Measurements from ENCODE around the gene BIRC2.

The BIRC2 gene

DNA sequence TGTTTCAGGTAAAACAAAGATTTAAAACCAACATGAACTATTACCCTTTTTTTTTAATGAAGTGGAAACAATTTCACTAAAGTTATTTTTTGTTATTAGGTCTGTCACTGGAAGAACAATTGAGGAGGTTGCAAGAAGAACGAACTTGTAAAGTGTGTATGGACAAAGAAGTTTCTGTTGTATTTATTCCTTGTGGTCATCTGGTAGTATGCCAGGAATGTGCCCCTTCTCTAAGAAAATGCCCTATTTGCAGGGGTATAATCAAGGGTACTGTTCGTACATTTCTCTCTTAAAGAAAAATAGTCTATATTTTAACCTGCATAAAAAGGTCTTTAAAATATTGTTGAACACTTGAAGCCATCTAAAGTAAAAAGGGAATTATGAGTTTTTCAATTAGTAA, 30.9 kb downstream of the BIRC2 start:
- no peak for DNase-seq

DNA sequence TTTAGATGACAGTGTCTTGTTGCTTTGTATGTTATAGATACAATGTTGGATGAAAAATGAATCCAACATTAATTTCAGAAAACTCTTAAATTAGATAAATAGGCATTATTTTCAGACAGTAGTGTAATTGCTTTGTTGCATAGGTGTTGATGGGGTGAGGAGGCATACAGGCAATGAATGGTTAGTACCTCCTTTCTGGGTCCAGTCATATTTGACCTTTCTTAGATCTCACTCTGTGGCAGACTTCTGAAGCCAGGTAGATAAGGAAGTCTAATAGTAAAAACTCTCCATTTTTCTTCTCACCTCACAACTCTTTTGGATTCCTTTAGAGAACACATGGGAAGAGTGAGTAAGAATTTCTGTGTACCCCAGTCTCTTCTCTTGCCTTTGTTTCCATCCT, 31.8 kb downstream of the BIRC2 start:
- no peak for DNase-seq

DNA sequence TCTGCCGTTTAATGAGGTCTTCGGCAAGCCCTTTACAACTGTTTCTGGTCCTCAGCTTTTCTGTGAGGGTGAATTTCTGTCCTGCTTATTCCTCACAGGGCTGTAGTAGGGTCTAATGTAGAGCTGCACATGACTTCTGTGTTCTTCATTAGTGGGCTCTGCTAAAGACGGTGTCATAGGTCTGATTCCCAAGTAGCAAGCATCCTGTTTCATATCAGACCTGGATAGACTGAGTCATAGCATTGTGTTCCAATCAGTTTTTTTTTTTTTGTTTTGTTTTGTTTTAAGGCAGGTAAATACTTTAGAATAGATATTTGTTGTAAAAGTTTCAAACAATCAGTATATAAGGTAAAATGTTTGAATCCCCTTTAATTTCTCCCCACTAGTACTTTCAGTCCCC, 35.4 kb downstream of the BIRC2 start:
- no peak for DNase-seq

DNA sequence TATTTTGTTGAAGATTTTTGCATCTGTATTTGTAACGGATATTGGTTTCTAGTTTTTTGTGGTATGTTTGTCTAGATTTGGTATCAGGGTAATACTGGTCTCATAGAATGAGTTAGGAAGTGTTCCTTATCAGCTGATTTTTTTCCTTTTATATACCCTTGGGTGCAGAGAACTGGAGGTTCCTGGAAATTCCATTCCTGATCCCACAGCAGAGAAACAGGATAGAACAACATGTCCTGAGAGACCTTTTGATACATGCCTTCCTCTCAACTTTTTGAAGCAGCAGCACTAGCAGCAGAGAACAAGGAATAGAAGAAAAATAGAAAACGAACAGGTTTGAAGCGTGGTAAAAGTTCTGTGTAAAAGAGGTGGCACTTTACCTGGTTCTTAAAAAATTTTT, 36.8 kb downstream of the BIRC2 start:
- DNase-seq, result no peak

GRCh38 chr11:102384419-102385079, 37.5 kb downstream of the BIRC2 start:
- DNase-seq, result no peak

GRCh38 chr11:102385085-102386007, 38.3 kb downstream of the BIRC2 start:
- no peak for DNase-seq

GRCh38 chr11:102386136-102386734, 39.2 kb downstream of the BIRC2 start:
- DNase-seq, result no peak

DNA sequence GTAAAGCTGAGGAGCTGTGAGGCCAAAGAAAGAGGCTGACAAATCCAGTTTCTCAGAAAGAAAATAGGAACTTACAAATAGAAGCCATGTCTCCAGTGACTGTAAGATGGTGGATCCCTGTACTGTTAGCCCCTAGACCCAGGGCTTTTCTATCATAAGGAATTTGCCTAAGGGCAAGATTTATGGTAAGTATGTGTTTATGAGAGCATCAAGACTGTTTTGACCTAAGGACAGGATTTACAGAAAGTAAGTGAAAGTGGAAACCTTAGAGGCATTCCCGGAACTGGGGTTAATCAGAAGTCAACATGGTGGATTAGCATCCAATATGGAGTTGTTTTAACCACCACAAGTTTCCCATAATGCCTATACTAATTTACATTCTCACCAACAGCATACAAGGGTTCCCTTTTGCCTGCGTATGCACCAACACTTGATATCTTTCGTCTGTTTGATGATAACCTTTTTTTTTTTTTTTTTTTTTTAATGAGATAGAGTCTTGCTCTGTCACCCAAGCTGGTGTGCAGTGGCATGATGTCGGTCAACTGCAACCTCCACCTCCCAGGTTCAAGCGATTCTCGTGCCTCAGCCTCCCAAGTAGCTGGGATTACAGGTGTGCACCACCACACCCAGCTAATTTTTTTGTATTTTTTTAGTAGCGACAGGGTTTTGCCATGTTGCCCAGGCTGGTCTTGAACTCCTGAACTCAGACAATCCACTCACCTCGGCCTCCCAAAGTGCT, 40.2 kb downstream of the BIRC2 start:
- DNase-seq, result no peak

GRCh38 chr11:102389253-102389652, 42.2 kb downstream of the BIRC2 start:
- DNase-seq, result no peak

DNA sequence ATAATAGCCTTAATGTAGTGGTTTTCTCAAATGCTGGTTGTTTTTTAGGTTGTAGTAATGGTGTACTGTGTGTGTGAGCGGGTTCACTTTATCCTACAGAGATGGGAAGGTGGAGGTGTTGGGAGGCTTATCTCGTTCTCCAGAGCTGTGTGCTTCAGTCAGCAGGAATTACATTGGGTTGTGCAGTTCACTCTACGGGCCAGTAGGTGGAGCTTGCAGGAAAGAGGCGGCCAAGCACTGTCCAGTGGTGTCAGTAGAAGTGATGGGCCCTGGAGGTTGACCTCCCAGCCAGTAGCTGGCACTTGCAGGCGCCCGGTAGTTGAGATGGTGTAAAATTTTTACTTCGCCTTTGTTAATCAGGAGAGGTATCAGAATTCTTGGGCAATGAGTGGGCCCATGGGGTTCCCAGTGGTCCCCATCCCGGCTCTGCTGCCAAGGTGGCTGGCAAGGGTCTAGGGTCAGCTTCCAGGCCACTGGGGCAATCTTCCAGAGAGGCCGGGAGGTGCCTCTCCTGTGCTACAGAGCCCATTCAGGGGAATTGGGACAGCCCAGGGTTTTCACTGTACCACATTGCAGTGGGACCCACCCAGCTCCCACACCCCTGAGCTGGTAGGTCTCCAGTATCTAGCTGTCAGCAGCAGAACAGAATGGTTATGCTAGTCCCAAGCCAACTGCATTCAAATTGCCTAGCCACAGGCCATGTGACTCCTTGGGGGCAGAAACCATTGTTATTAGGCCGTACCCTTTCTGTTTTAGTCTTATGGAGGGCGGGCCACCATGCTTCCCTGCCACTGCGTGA, 43.9 kb downstream of the BIRC2 start:
- peak; percentile 13 for DNase-seq

DNA sequence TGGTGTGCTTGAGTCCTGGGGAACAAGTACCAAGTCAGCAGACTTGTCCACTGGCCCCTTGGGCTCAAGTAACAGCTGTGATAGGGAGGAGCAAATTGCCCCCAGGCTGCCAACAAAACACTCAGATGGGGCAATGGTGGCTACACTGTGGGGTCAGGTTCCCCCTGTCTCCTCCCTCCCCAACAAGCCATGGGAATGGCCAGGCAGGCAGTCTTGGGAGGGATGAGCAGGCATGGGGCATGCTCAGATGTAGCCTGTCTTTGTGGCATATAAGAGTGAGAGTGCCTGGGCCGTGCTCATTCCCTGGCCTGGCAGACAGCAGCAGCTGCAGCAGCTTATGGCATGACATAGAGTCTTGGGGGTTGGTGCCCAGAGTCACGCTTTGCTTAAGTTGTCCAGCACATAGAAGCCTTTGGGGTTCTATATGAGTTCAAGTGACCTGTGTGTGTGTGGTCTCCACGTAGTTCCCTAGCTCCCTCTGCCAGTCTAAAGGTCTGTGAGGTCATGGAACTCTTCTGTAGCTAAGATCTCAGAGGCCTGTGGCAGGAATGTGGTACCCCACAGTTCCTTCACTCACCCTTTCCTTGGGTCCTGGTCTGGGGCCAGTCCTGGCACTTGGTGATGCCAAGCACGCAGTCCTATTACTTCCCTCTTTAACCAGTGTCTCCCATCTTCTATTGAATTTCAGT, 44.7 kb downstream of the BIRC2 start:
- DNase-seq, result no peak

DNA sequence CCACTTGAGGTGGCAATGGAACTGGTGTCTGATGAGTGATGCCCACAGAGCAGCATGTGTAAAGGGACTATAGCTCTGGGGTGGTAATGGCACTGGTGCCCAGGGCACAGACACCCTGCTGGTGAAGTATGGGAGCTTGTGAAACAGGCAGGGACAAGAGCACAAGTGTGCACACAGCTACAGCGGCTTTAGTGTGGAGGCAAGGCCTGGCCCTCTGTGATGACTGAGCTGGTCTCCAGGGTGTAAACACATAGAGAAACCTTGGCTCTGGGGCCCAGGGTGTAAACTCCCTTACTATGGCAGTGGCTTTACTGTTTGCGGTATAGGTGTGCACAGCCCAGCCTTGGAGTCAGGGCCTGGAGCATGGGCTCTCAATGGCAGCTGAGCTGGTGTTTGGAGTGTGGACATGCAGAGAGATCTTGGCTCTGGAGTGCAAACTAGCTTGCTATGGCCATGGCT, 46.3 kb downstream of the BIRC2 start:
- DNase-seq, result no peak

DNA sequence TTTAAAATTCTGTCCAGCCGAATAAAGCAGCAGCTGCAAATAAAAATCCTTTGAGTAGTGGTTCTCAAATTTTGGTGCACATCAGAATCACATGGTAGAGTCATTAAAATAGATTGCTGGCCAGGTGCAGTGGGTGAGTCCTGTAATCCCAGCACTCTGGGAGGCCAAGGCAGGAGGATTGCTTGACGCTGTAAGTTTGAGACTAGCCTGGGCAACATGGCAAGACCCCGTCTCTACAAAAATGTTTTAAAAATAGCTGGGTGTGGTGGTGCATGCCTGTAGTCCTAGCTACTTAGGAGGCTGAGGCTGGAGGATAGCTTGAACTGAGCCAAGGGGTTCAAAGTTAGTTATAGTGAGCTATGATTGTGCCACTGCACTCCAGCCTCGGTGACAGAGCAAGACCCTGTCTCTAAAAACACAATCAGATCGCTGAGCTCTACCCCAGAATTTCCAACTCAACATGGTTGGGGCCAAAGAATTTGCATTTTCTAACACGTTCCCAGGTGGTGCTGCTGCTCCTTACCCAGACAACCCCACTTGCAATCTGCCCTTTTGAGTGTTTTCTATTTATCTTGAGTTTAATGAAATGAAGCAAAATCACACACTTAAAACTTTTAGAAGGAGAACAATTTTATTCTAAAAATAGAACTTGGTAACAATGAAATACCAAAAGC, 48.8 kb downstream of the BIRC2 start:
- no peak for DNase-seq

GRCh38 chr11:102396708-102397563, 49.9 kb downstream of the BIRC2 start:
- DNase-seq, result no peak

- no peak for DNase-seq
These were observed 51.3 kb downstream of the BIRC2 start for GRCh38 chr11:102398297-102398696.

GRCh38 chr11:102399189-102399588, 52.2 kb downstream of the BIRC2 start:
- DNase-seq, result no peak

DNA sequence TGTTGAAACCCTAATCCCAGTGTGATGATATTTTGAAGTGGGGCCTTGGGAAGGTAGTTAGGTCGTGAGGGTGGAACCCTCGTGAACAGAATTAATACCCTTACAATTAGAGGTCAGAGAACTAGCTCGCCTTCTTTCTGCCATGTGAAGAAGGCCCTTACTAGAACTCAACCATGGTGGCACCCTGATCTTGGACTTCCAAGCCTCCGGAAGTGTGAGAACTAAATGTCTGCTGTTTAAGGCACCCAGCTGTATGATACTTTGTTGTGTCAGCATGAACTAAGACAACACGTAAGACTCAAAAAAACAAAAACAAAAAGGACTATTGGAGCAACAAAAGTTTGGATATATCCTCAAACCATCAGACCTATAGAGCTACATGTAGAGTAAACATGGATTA, 53.6 kb downstream of the BIRC2 start:
- no peak for DNase-seq

DNA sequence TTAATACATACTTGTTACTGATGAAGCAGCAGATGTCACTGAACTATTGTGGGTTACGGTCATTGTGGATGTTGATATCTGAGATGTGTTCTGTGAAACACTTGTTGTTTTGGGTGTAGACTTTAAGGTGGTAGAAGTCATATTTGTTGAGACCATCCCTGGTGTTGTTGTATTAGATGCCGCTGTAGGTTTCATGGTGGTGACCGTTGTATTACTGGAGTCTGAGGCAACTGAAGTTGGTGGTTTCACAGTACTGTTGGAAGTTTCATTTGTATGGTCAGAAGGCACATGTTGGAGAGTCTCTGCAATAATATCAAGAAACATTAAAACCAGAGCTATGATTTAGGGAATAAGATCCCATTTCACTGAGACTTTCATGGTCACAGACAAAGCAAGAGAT, 54.9 kb downstream of the BIRC2 start:
- DNase-seq, result no peak

GRCh38 chr11:102402548-102402947, 55.5 kb downstream of the BIRC2 start:
- no peak for DNase-seq

DNA sequence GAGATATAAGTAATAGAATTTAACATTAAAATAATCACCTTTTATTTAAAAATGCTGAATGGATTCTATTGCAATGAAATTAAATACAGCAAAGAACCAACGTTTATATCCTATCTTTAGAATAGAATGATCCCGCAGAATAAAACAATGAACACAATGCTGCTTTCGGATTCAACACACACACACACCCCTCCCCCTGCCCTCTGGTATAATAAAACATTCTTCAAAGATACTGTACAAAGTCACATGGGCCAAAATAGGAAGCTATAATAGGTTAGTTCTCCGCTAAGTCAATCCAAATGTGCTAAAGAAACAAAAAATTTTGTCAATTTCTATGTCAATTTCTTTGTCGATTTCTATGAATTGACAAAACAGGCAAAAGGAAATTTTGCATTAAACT, 58.5 kb downstream of the BIRC2 start:
- no peak for DNase-seq
